Endothelial cell of umbilical vein (primary cell): ENCODE data around the gene UTS2R. TPM values are rescaled to one million over a fixed set of nuclear protein-coding genes. Genes with fewer than 3 reads are reported as not detected.

Experiments used
- BruUV-seq: library from RNA; stranded (reverse); fragments of 400-500 nt; replicated peaks from 2 replicates; lab custom pipeline; 2021; lab: Mats Ljungman, UMichigan
- CTCF ChIA-PET: fragments of 300-600, 350-600 bp; sonication (Branson Sonifier 250); formaldehyde crosslinking; loops from one replicate; lab custom pipeline; 2021; ENCODE audit warnings: antibody characterized with exemption, inconsistent platforms; lab: Charles Lee
- POLR2A ChIA-PET: fragments of 300-600, 350-600 bp; sonication (Branson Sonifier 250); formaldehyde crosslinking; loops from one replicate; lab custom pipeline; 2021; ENCODE audit warnings: antibody characterized with exemption, inconsistent platforms; lab: Charles Lee
- DNase-seq: peaks from one replicate; pipeline ENCODE4 v3.0.0-alpha.2; 2011; ENCODE audit warnings: low read depth, low spot score
- FAIRE-seq: peaks from 2 replicates; lab custom pipeline; 2011; peaks lifted over from hg19 to GRCh38; lab: Jason Lieb, UNC
- H2AFZ ChIP-seq: 2 replicates; pipeline ENCODE4 v1.6.0; 2012; ENCODE audit warnings: low read depth, low read length, control low read depth, inconsistent platforms
- H3K27ac ChIP-seq: 2 replicates; pipeline ENCODE4 v1.5.1; 2011; ENCODE audit warnings: low read depth, mild to moderate bottlenecking, control low read depth, low read length, moderate library complexity; ENCODE audit not compliant: insufficient read depth
- H3K27me3 ChIP-seq, 2 experiments: 2 replicates each; pipeline versions ENCODE4 v1.6.0 to v1.6.1; 2011; ENCODE audit warnings: low read length in 2 of 2, mixed read lengths in 1 of 2; ENCODE audit not compliant: control insufficient read depth in 2 of 2, insufficient read depth in 2 of 2
- H3K36me3 ChIP-seq, 2 experiments: 2 replicates in 1 of 2; 3 replicates in 1 of 2; pipeline ENCODE4 v1.5.1; 2011; ENCODE audit warnings: low read length in 2 of 2, mild to moderate bottlenecking in 1 of 2, moderate library complexity in 1 of 2; ENCODE audit not compliant: control insufficient read depth in 2 of 2, insufficient read depth in 2 of 2; ENCODE audit errors: extremely low read depth in 1 of 2
- H3K4me1 ChIP-seq: 3 replicates; pipeline ENCODE4 v1.5.1; 2011; ENCODE audit warnings: mild to moderate bottlenecking, low read length; ENCODE audit not compliant: control insufficient read depth, insufficient read depth; ENCODE audit errors: extremely low read depth
- H3K4me2 ChIP-seq: 2 replicates; pipeline ENCODE4 v1.6.1; 2011; ENCODE audit warnings: low read length, control low read depth, mixed read lengths; ENCODE audit not compliant: insufficient read depth
- H3K4me3 ChIP-seq, 3 experiments: fragments of 200-600 bp in 1 of 3; sonication (generic), shearing (Covaris generic) in 1 of 3; replicated peaks in 1 of 3; 2 replicates each; pipeline ENCODE4 v1.5.1; 2011 to 2016; ENCODE audit warnings: control low read depth in 3 of 3, low read length in 3 of 3, mild to moderate bottlenecking in 2 of 3, inconsistent platforms in 1 of 3, low read depth in 1 of 3, moderate library complexity in 1 of 3; ENCODE audit not compliant: insufficient read depth in 1 of 3
- H3K79me2 ChIP-seq: 2 replicates; pipeline ENCODE4 v1.6.0; 2012; ENCODE audit warnings: low read length, inconsistent platforms; ENCODE audit not compliant: control insufficient read depth, insufficient read depth
- H3K9ac ChIP-seq: replicated peaks from 2 replicates; pipeline ENCODE3; 2011; ENCODE audit warnings: low read length, control low read depth; ENCODE audit not compliant: insufficient read depth; ENCODE audit errors: extremely low read depth
- H3K9me1 ChIP-seq: replicated peaks from 3 replicates; pipeline ENCODE4 v1.6.0; 2011; ENCODE audit warnings: mild to moderate bottlenecking, low read length; ENCODE audit not compliant: control insufficient read depth, insufficient read depth; ENCODE audit errors: extremely low read depth
- H3K9me3 ChIP-seq: replicated peaks from 2 replicates; pipeline ENCODE4 v1.5.1; 2012; ENCODE audit warnings: low read length, inconsistent platforms; ENCODE audit not compliant: control insufficient read depth, insufficient read depth
- H4K20me1 ChIP-seq: replicated peaks from 2 replicates; pipeline ENCODE3; 2011; ENCODE audit warnings: mild to moderate bottlenecking, low read length; ENCODE audit not compliant: control insufficient read depth, insufficient read depth; ENCODE audit errors: extremely low read depth
- CTCF ChIP-seq, 2 donors: IDR thresholded peaks; 1 replicate in 1 of 2; 2 replicates in 1 of 2; pipeline ENCODE4 v1.5.1; 2011; ENCODE audit warnings: low read length in 2 of 2, mild to moderate bottlenecking in 2 of 2, moderate library complexity in 2 of 2, control low read depth in 1 of 2, inconsistent platforms in 1 of 2, low read depth in 1 of 2; ENCODE audit not compliant: insufficient read depth in 1 of 2; ENCODE audit errors: extremely low read depth in 1 of 2
- EZH2 ChIP-seq: IDR thresholded peaks from 2 replicates; pipeline ENCODE4 v1.6.1; 2012; ENCODE audit warnings: borderline replicate concordance, low read depth, mild to moderate bottlenecking, moderate library complexity, low read length, inconsistent platforms; ENCODE audit not compliant: severe bottlenecking
- FOS ChIP-seq: IDR thresholded peaks from 2 replicates; pipeline ENCODE4 v1.6.1; 2011; ENCODE audit warnings: mild to moderate bottlenecking, low read length, moderate library complexity, borderline replicate concordance; ENCODE audit not compliant: insufficient read depth
- GATA2 ChIP-seq: IDR thresholded peaks from 2 replicates; pipeline ENCODE4 v1.7.0; 2011; ENCODE audit warnings: low read depth, mild to moderate bottlenecking, moderate library complexity, mixed read lengths, low read length; ENCODE audit not compliant: insufficient read length, insufficient read depth
- JUN ChIP-seq: IDR thresholded peaks from 2 replicates; pipeline ENCODE4 v1.6.1; 2011; ENCODE audit warnings: borderline replicate concordance, low read depth; ENCODE audit not compliant: insufficient read length, insufficient read depth
- MAX ChIP-seq: IDR thresholded peaks from 2 replicates; pipeline ENCODE4 v1.6.1; 2011; ENCODE audit not compliant: insufficient read depth, insufficient read length
- MYC ChIP-seq: IDR thresholded peaks from one replicate; pipeline ENCODE4 v1.6.1; 2011; ENCODE audit warnings: mild to moderate bottlenecking, low read depth, low read length
- POLR2A ChIP-seq: IDR thresholded peaks from 2 replicates; pipeline ENCODE4 v1.6.1; 2012; ENCODE audit warnings: low read depth, mild to moderate bottlenecking, control low read depth, low read length
- POLR2AphosphoS5 ChIP-seq: IDR thresholded peaks from 2 replicates; pipeline ENCODE4 v1.6.1; 2012; ENCODE audit warnings: low read depth, mild to moderate bottlenecking, control low read depth, low read length, moderate library complexity; ENCODE audit not compliant: insufficient read depth
- dilution Hi-C: fragments of 300-500 bp; cut with MboI; formaldehyde crosslinking; loops from one replicate; pipeline ENCODE4 v1.15.0; 2019; ENCODE audit warnings: low sequenced_read_pairs; ENCODE audit not compliant: extremely low pct_ligation_motif_present
- intact Hi-C: fragments of 100-400 bp; cut with micrococcal nuclease; formaldehyde crosslinking; loops from one replicate; pipeline ENCODE4 v1.10.0; 2022
- polyA plus RNA-seq, 4 experiments: library from polyadenylated mRNA; depleted of rRNA in 3 of 4; stranded (reverse) in 3 of 4; unstranded in 1 of 4; fragments of >200 nt; gene quantifications; 2 replicates each; pipeline versions ENCODE4 v1.2.1 to v1.2.3, GENCODE V29; 2011 to 2012; ENCODE audit warnings: missing spikeins in 1 of 4
- total RNA-seq: library from RNA; stranded (reverse); gene quantifications from 2 replicates; pipeline ENCODE4 v1.2.3, GENCODE V29; 2021

The UTS2R gene
- total and polyA plus RNA-seq, 2 donors (not counting 3 experiments of a cell fraction or from before 2014, with no cell fraction given): not detected

GRCh38 chr17:82418001-82418986 is 46.7 kb downstream of the UTS2R start, which contains the start of the genes HEXD and OGFOD3:
HEXD (plus strand) TSS chr17:82418347; CDS start chr17:82419800, 1,453 bp downstream.
OGFOD3 (minus strand) TSS chr17:82418586; CDS start chr17:82418485, 101 bp downstream.
- H3K4me2 ChIP-seq: peak within 1 kb of the TSS; percentile 70
- H3K4me3 ChIP-seq: peak within 1 kb of the TSS; percentile 58 to 90 (median 70)
- H2AFZ ChIP-seq: peak within 1 kb of the TSS; percentile 40
- DNase-seq: peak; percentile 81
- no TSS peak for BruUV-seq
- dilution Hi-C loops: no loop called here
- H3K4me1 ChIP-seq: peaks cover 12% of the 10 kb centered on the region
- ChIA-PET CTCF (interaction anchor here (0.8 to 1.4 kb wide), 5 partner anchors 11 to 136 kb away, joined by 3 read pairs; no protein-coding TSS in a partner anchor), POLR2A (no interaction called here)
- H3K79me2 ChIP-seq: no peaks in the 10 kb centered on the region
- H3K36me3 ChIP-seq: no peaks in the 10 kb centered on the region
- no peaks in the 10 kb centered on the region for H3K9me1 ChIP-seq
- intact Hi-C loops: loop anchor here (1.0 to 10.0 kb wide), 4 partner anchors 32 to 383 kb away; partner anchors contain the start of genes CYBC1, DCXR and RAC3
- no peaks in the 10 kb centered on the region for H4K20me1 ChIP-seq
- H3K9me3 ChIP-seq: no peaks in the 10 kb centered on the region
- TF ChIP-seq GATA2 (no peak), CTCF (IDR thresholded peaks at IDR 0.05; ENCODE audit: extremely low read depth in 1 of 2, insufficient read depth in 1 of 2, low read depth in 1 of 2, low read length in 2 of 2) (no peak), MAX (no peak), EZH2 (no peak), FOS (no peak), MYC (peak; percentile 28), POLR2AphosphoS5 (peak; percentile 83), JUN (no peak), POLR2A (peak; percentile 76)
- peak; percentile 50 for FAIRE-seq
- no peak within 1 kb of the TSS for H3K27ac ChIP-seq
- H3K9ac ChIP-seq: peak within 1 kb of the TSS; percentile 81
- H3K27me3 ChIP-seq: no peaks in the 10 kb centered on the region
